GDM1 (cell line): ENCODE measurements around the gene LRRC8B.
"Not testable (repeated sequence)": the region's sequence is repeated elsewhere in the genome, so short reads cannot be mapped to it uniquely, and the experiment has no call there.

Source experiments
- DNase-seq: peaks from one replicate; lab custom pipeline; 2025; lab: John Stamatoyannopoulos, UW

Gene LRRC8B

GRCh38 chr1:89584211-89584610 is 59.6 kb downstream of the LRRC8B start:
- no peak for DNase-seq

GRCh38 chr1:89584781-89585180 is 60.2 kb downstream of the LRRC8B start:
- no peak for DNase-seq

- DNase-seq = no peak
Measured at GRCh38 chr1:89587729-89588161, 63.1 kb downstream of the LRRC8B start.

DNA sequence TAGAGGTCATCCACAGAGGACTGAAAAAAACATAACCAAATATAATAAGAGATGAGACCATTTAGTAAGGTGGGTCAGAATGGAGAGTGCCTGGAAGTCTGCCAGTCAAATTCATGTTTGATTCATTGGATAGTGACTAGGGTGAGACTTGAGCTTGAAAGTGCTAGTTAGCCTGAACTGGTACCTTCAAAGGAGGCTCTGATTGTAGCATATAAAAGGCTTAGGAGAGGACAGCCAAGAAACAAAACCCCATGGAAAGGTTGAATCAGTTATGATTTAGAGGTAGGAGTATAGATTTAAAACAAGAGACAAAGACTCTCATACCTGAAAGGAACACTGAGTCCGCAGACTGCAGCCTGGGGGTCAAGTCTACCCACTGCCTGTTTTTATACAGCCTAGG is 63.9 kb downstream of the LRRC8B start:
- no peak for DNase-seq

GRCh38 chr1:89589515-89589914 is 64.9 kb downstream of the LRRC8B start:
- no peak for DNase-seq

DNA sequence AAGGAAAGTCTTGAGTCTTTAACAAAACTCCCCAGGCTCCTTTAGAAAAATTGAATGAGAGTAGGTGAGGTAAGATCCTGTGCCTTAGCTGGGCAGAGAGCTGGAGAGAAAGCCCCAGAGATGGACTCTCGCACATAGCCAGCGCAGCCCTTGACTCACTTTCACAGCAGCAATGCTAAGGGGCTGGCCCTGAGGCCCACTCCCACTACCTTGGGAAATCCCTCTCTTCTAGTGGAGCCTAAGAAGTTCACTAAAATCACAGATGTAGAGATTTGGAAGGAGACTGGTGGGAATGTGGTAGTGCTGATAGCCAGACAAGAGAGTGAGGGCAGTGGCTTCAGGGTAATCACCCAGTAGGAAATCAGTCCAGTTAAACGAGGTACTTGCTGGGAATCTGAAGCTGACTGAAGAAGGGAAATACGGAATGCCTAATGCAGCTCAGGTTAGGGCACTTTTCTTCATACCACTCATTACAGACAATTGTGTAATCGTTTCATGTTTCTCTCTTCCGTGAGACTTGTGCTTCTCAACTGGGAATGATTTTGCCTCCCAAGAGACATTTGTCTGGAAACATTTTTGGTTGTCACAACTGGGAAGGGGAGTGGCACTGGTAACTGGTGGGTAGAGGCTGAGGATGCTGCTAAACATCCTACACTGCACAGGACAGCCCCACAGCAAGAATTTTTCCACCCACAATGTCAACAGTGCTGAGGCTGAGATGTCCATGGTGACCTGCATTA is 65.9 kb downstream of the LRRC8B start:
- no peak for DNase-seq

- DNase-seq = not testable (repeated sequence)
Measured at GRCh38 chr1:89592861-89593302, 68.3 kb downstream of the LRRC8B start.

DNA sequence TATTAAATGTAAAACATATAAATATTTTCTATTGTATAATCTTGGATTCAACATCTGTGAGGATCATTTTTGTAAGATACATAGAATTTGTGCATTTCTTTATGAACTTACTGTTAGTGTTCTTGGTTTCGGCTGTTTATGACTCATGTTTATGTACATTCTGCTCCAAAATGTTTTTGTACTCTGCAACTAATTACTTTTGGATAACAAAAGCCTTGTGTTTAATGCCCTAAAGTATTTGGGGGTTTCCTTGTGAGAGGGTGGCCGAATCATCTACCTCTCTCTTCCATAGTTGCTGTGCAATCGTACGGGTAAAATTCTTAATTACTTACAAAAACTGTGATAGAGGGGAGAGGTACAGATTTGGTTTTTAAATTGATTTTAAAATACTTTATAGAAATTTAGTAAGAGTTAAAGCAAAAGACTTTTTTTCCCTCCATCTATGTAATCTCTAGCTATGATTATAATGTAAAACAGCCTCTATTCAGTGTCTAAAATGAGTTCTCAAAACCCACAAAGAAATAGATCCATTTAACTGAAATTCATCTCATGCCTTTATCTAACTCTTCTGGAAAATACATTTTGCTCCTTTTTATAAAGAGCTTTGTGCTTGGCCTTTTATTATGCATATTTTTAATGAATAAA is 69.6 kb downstream of the LRRC8B start:
- no peak for DNase-seq

- no peak for DNase-seq
Measured at GRCh38 chr1:89596698-89597097, 72.1 kb downstream of the LRRC8B start.

- peak; percentile 19 for DNase-seq
Measured at GRCh38 chr1:89598450-89599331, 74.1 kb downstream of the LRRC8B start.

DNA sequence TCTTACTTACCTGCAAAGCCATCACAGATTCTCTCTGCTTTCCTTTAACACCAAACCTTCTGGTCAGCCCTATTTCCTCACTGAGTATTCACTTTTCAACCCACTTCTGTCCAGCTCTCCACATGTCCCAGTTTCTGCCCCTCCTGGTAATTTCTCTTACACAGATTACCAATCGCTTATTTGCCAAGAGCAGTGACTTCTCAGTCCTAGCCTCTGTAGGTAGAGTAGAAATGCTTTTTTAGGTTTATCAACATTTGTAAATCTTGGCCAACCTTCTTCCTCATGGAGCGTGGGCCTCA is 74.7 kb downstream of the LRRC8B start:
- no peak for DNase-seq

DNA sequence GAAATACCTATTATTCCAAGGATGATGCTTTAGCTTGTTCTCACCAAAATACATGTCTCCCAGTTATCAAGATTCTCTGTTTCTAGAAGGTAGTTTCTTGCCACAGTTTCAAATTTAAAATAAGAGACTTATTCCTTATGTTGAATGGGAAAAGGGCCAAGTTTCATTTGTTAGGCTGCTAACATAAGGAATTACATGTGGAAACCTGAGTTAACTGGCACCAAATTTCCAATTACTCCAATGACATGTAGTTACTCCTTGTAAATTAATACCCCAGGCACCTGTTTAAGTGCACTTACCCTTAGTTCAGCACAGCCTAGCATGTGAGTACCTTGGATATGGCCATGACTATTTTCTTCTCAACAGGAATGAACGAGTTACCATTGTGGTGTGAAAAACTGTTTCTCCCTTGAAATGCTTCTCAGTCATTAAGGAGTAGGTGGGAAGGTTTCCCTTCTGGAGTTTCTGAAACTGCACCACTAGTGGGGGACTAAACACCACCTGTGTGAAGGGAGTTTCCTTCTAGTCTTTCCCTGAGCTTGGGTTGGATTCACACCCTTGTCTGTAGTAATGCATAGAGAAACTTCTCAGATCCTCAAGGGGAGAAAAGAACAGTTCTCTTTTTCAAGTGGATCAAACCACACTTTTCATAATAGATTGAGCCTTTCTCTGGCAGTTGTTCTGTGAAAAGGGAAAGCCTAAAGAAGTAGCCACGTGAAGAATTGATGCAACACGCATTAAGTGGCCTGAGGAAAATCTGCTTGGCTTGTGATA is 76.0 kb downstream of the LRRC8B start:
- no peak for DNase-seq

- DNase-seq = no peak
Measured at GRCh38 chr1:89602871-89603404, 78.3 kb downstream of the LRRC8B start.

GRCh38 chr1:89603651-89604413 is 79.2 kb downstream of the LRRC8B start:
- no peak for DNase-seq

GRCh38 chr1:89604414-89604735 is 79.7 kb downstream of the LRRC8B start:
- no peak for DNase-seq

- DNase-seq = no peak
Measured at GRCh38 chr1:89605692-89606091, 81.1 kb downstream of the LRRC8B start.

- DNase-seq = no peak
Measured at GRCh38 chr1:89606227-89606980, 81.8 kb downstream of the LRRC8B start.

DNA sequence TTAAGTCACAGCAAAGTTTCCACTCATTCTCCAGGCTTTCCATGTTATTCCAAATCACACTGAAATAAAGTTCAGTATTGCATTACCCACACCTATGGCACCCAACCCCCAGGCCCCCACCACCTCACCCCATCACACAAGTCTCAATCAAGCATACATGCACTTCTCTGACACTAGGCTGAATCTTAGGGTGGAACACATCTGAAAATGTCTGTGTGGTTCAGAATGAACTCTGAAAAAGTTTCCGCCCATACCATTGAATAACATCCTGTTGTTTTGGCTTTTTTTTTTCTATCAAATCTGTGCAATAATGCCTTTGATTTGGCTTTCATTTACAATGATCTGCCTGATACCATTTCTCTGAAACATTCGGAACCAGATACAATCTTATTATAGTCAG is 82.5 kb downstream of the LRRC8B start:
- no peak for DNase-seq

DNA sequence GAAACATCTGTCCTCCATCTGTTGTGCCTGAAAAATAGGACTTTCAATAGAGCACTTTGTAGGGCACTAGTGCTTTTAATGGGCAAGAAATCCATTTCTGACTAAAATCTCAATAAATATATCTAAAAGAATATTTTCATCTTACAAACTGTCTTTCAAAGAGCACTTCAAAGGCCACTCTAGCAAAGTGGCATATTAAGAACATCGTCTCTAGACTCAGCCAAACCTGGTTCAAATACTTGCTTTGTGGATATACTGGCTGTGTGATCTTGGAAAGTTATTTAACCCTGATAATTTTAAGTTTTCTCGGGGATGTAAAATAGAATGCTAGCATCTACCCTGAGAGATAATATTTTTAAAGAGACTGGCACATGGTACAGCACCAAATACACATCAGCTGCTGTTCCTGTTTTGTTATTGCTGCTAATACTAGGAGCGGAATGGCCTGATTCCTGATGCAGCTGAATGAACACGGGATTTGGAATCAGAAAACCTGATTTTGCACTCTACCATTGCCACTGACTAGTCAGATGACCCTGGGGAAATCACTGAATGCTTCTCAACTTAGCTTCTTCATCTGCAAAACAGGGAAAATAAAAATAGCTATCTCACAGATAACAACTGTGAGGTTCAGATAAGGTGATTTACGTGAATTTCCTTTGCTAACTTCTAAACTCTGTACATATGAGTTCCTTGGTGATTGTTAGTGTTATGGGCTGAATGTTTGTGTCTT is 83.1 kb downstream of the LRRC8B start:
- DNase-seq = no peak
